ENCODE results near the gene ABCC6.

GRCh38 chr16:16150878-16151152 is 72.5 kb downstream of the ABCC6 start:
- TF ChIP-seq POLR2A (IDR thresholded peaks at IDR 0.05; ENCODE audit: low read depth, low read length) (no peak), POLR2AphosphoS5 (IDR thresholded peaks at IDR 0.05; ENCODE audit: low read depth, low read length) (no peak), TAF1 (IDR thresholded peaks at IDR 0.05; ENCODE audit: low read depth, low read length) (no peak), PAX5 (IDR thresholded peaks at IDR 0.05; ENCODE audit: insufficient read depth, low read length, severe bottlenecking) (no peak)
